B cell (primary cell): ENCODE data around the gene SECTM1. TPM values are rescaled to one million over a fixed set of nuclear protein-coding genes. Genes with fewer than 3 reads are reported as not detected.

Source experiments
- ATAC-seq: fragments of 200-7000 bp; cut with Tn5 transposase; one replicate; pipeline ENCODE4 v1.10.0; 2021; ENCODE audit warnings: low read depth, mild to moderate bottlenecking, moderate number of reproducible peaks, moderate library complexity
- CTCF ChIA-PET: fragments of 350-600 bp; sonication (Branson Sonifier 250); formaldehyde crosslinking; loops from one replicate; lab custom pipeline; 2021; ENCODE audit warnings: antibody characterized with exemption, inconsistent platforms; lab: Charles Lee
- POLR2A ChIA-PET: fragments of 350-600 bp; sonication (Branson Sonifier 250); formaldehyde crosslinking; loops from one replicate; lab custom pipeline; 2021; ENCODE audit warnings: antibody characterized with exemption; lab: Charles Lee
- DNase-seq: peaks from one replicate; pipeline ENCODE4 v3.0.0; 2013
- H2AFZ ChIP-seq: 2 replicates; pipeline ENCODE4 v1.6.1; 2012; ENCODE audit warnings: mild to moderate bottlenecking, low read depth, low read length; ENCODE audit not compliant: insufficient read depth, poor library complexity, severe bottlenecking
- H3K27ac ChIP-seq, 2 donors: 1 replicate in 1 of 2; 2 replicates in 1 of 2; pipeline ENCODE4 v1.5.1; 2012 to 2013; ENCODE audit warnings: low read length in 2 of 2, mild to moderate bottlenecking in 2 of 2, moderate library complexity in 1 of 2
- H3K27me3 ChIP-seq, 4 experiments: fragments of 200-600 bp in 1 of 4; sonication (generic) in 1 of 4; replicated peaks in 1 of 4; 1 replicate in 2 of 4; 2 replicates in 2 of 4; pipeline versions ENCODE4 v1.6.1 to v1.7.0; 2013 to 2016; ENCODE audit warnings: low read length in 3 of 4, mild to moderate bottlenecking in 2 of 4, mixed read lengths in 1 of 4, moderate library complexity in 1 of 4; ENCODE audit not compliant: insufficient read depth in 4 of 4, control insufficient read depth in 3 of 4; ENCODE audit errors: control extremely low read depth in 1 of 4
- H3K36me3 ChIP-seq, 2 experiments: replicated peaks in 1 of 2; 1 replicate in 1 of 2; 2 replicates in 1 of 2; pipeline versions ENCODE4 v1.6.1 to v1.7.1; 2013; ENCODE audit warnings: low read length in 1 of 2; ENCODE audit not compliant: insufficient read depth in 2 of 2, control insufficient read depth in 1 of 2; ENCODE audit errors: control extremely low read depth in 1 of 2, extremely low read depth in 1 of 2
- H3K4me1 ChIP-seq, 2 donors: fragments of 200-600 bp in 1 of 2; sonication (generic) in 1 of 2; 1 replicate in 1 of 2; 2 replicates in 1 of 2; pipeline versions ENCODE4 v1.5.1 to v1.6.1; 2013 to 2017; ENCODE audit warnings: low read length in 2 of 2; ENCODE audit not compliant: control insufficient read depth in 2 of 2, insufficient read depth in 2 of 2
- H3K4me2 ChIP-seq: replicated peaks from 2 replicates; pipeline ENCODE3; 2012; ENCODE audit warnings: mild to moderate bottlenecking, low read depth, low read length; ENCODE audit not compliant: poor library complexity, severe bottlenecking
- H3K4me3 ChIP-seq, 5 experiments: fragments of 200-600 bp in 1 of 5; sonication (generic) in 1 of 5; 1 replicate in 3 of 5; 2 replicates in 2 of 5; pipeline versions ENCODE4 v1.5.1 to v1.7.0; 2011 to 2016; ENCODE audit warnings: low read length in 4 of 5, mild to moderate bottlenecking in 4 of 5, low read depth in 2 of 5, control low read depth in 1 of 5, moderate library complexity in 1 of 5; ENCODE audit not compliant: insufficient read depth in 1 of 5; ENCODE audit errors: control extremely low read depth in 1 of 5, extremely low read depth in 1 of 5
- H3K79me2 ChIP-seq: fragments of 200-600 bp; sonication (generic); one replicate; pipeline ENCODE4 v1.6.0; 2016; ENCODE audit warnings: low read length; ENCODE audit not compliant: control insufficient read depth, insufficient read depth
- H3K9ac ChIP-seq: fragments of 200-600 bp; sonication (generic); 2 replicates; pipeline ENCODE4 v1.6.1; 2017; ENCODE audit warnings: mild to moderate bottlenecking, low read length, moderate library complexity
- H3K9me3 ChIP-seq, 3 donors: one replicate each; pipeline versions ENCODE4 v1.6.1 to v1.7.1; 2013; ENCODE audit warnings: low read length in 2 of 3; ENCODE audit not compliant: control insufficient read depth in 2 of 3, insufficient read depth in 1 of 3; ENCODE audit errors: control extremely low read depth in 1 of 3
- H4K20me1 ChIP-seq: 2 replicates; pipeline ENCODE4 v1.6.0; 2012; ENCODE audit warnings: mild to moderate bottlenecking, low read length; ENCODE audit not compliant: insufficient read depth, control insufficient read depth, poor library complexity, severe bottlenecking
- H3K27ac Mint-ChIP-seq: one replicate; pipeline ENCODE4 v1.8.0; 2021; ENCODE audit warnings: mixed read lengths
- H3K27me3 Mint-ChIP-seq: one replicate; pipeline ENCODE4 v1.8.0; 2021; ENCODE audit warnings: mixed read lengths
- H3K4me1 Mint-ChIP-seq: one replicate; pipeline ENCODE4 v1.8.0; 2021; ENCODE audit warnings: mixed read lengths
- H3K4me3 Mint-ChIP-seq: one replicate; pipeline ENCODE4 v1.8.0; 2021; ENCODE audit warnings: mixed read lengths
- H3K9me3 Mint-ChIP-seq: one replicate; pipeline ENCODE4 v1.8.0; 2022; ENCODE audit warnings: mixed read lengths; ENCODE audit not compliant: insufficient read depth
- CTCF ChIP-seq: fragments of 200-600 bp; IDR thresholded peaks from one replicate; pipeline ENCODE4 v1.8.0; 2022; ENCODE audit warnings: antibody characterized with exemption, mild to moderate bottlenecking
- EZH2 ChIP-seq: IDR thresholded peaks from 2 replicates; pipeline ENCODE4 v1.6.1; 2012; ENCODE audit warnings: borderline replicate concordance, low read depth, mild to moderate bottlenecking, moderate library complexity, low read length; ENCODE audit not compliant: insufficient read depth, poor library complexity, severe bottlenecking
- WGBS: methylation state at CpG from one replicate; pipeline ENCODE4 v1.1.5; 2013; ENCODE audit warnings: missing lambda C conversion rate; ENCODE audit not compliant: insufficient coverage; 5-methylcytosine and 5-hydroxymethylcytosine counted together
- intact Hi-C: fragments of 100-400 bp; cut with micrococcal nuclease; formaldehyde crosslinking; loops from one replicate; pipeline ENCODE4 v1.10.0; 2022
- polyA plus RNA-seq: library from polyadenylated mRNA; depleted of rRNA; stranded (reverse); fragments of >200 nt; gene quantifications from 2 replicates; pipeline ENCODE4 v1.2.3, GENCODE V29; 2012
- total RNA-seq, 2 donors: library from RNA; stranded (reverse); fragments of 120-200 nt in 1 of 2; gene quantifications; 1 replicate in 1 of 2; 2 replicates in 1 of 2; pipeline versions ENCODE4 v1.2.3 to v1.2.4, GENCODE V29; 2013 to 2022

SECTM1 gene
- total and polyA plus RNA-seq, 2 donors (not counting 1 experiment from before 2014, with no cell fraction given), result 0.17 to 1.2 TPM

DNA sequence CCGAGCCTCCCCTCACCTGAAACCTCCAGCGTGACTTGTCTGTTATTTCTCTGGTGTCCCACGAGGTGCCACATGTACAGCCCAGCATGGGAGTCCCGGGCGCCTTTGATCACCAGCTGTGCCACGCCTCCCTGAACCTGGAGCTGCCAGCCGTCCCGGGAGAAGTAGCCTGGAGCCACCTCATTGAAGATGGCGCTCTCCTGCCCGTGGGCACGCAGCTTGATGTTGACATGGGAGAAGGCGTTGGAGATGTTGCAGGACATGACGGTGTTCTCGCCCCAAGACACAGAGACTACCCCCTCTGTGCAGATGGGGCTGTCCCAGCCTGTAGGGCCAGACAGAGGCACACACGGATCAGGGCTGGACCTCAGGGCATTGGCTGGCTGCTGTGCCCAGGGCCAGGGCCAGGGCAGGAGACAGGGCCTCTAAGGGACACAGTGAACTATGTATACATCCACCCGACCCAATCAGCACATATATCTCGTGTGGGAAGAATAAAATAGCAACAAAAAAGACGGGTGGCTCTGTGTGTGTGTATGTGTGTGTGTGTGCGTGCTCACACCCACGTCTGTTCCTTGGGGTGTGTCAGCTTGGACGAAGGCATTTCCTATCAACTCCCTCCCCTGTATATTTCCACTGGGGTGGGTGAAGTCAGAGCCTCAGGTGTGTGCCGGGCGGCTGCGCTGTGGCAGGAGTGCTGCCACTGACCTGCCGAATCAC, 8.8 kb downstream of the SECTM1 start:
- no peak overlapping the region for H3K4me3 ChIP-seq
- peaks cover 0 to 5% (median 0%) of the 10 kb centered on the region in 3 donors for H3K9me3 ChIP-seq
- peaks cover 0 to 39% (median 8%) of the 10 kb centered on the region in 4 experiments for H3K27me3 ChIP-seq
- no peaks in the 10 kb centered on the region for H3K36me3 ChIP-seq
- H4K20me1 ChIP-seq, result no peaks in the 10 kb centered on the region
- Mint-ChIP-seq H3K4me3 (no peak overlapping the region), H3K27me3 (peaks cover 6% of the 10 kb centered on the region), H3K9me3 (no peaks in the 10 kb centered on the region), H3K4me1 (peaks cover 3% of the 10 kb centered on the region), H3K27ac (no peak overlapping the region)
- WGBS, result 73% methylated on average over 14 of the region's 25 CpGs
- ATAC-seq (no peak), DNase-seq (no peak)
- POLR2A ChIA-PET, result no interaction called here
- no peak overlapping the region for H3K27ac ChIP-seq
- CTCF ChIA-PET, result interaction anchor here (1.4 to 6.7 kb wide), 2 partner anchors 21 to 88 kb away, joined by 4 to 53 read pairs; no protein-coding TSS in a partner anchor
- H2AFZ ChIP-seq, result no peak overlapping the region
- H3K9ac ChIP-seq, result no peak overlapping the region
- H3K79me2 ChIP-seq, result no peaks in the 10 kb centered on the region
- intact Hi-C loops, result no loop called here
- TF ChIP-seq EZH2, result no peak
- no peak for TF ChIP-seq CTCF
- peaks cover 8 to 9% of the 10 kb centered on the region in 2 donors for H3K4me1 ChIP-seq
- H3K4me2 ChIP-seq, result no peak overlapping the region
